SK-MEL-5 (cell line): Measurements from ENCODE around the gene OR5K1. TPM values are rescaled to one million over a fixed set of nuclear protein-coding genes. Genes with fewer than 3 reads are reported as not detected.

Source experiments
- DNase-seq: peaks from one replicate; pipeline ENCODE4 v3.0.0-alpha.2; 2016; ENCODE audit warnings: low read depth, low spot score
- in situ Hi-C: cut with HindIII; loops from 2 replicates; pipeline ENCODE4 v1.10.0; 2016; ENCODE audit warnings: low sequenced_read_pairs, high pct_unique_total_duplicates, low pct_unique_long_range_greater_than_20kb
- polyA plus RNA-seq, 2 experiments: library from polyadenylated mRNA; depleted of rRNA; stranded (reverse); fragments of >200 nt; gene quantifications; 2 replicates each; pipeline ENCODE4 v1.2.3, GENCODE V29; 2015
- total RNA-seq: library from RNA; depleted of rRNA; stranded (reverse); fragments of >200 nt; shearing (Covaris generic); gene quantifications from 2 replicates; pipeline ENCODE4 v1.2.3, GENCODE V29; 2014; rRNA removed

Gene OR5K1
- total RNA-seq, result not detected in 2 replicates
- not detected in 2 replicates for polyA plus RNA-seq (2015; cell fraction: cytosol; rRNA removed)
- not detected in 2 replicates for polyA plus RNA-seq (2015; cell fraction: nucleus; rRNA removed)

GRCh38 chr3:98462901-98463300 lies at the start of gene OR5K1:
Gene OR5K1 (plus strand): TSS chr3:98463201. CDS start chr3:98469577, 6,376 bp downstream.
- in situ Hi-C loops, result no loop called here
- no peak for DNase-seq

GRCh38 chr3:98432575-98432974 lies 30.4 kb upstream of the OR5K1 start:
- no peak for DNase-seq
- in situ Hi-C loops, result no loop called here

GRCh38 chr3:98433764-98434163 lies 29.2 kb upstream of the OR5K1 start:
- no peak for DNase-seq
- in situ Hi-C loops, result no loop called here

- no peak for DNase-seq
Measured at GRCh38 chr3:98434412-98434811, 28.6 kb upstream of the OR5K1 start.

GRCh38 chr3:98440283-98440682 lies 22.7 kb upstream of the OR5K1 start:
- DNase-seq, result no peak
- in situ Hi-C loops, result no loop called here

More at GRCh38 chr3:98434412-98434811, 28.6 kb upstream of the OR5K1 start:
- in situ Hi-C loops, result no loop called here

GRCh38 chr3:98445949-98446406 lies 17.0 kb upstream of the OR5K1 start:
- DNase-seq, result no peak
- in situ Hi-C loops, result no loop called here

GRCh38 chr3:98449606-98450193 lies 13.3 kb upstream of the OR5K1 start:
- DNase-seq, result no peak
- in situ Hi-C loops, result no loop called here

GRCh38 chr3:98450372-98450771 lies 12.6 kb upstream of the OR5K1 start:
- no peak for DNase-seq
- in situ Hi-C loops, result no loop called here

GRCh38 chr3:98453827-98454226 lies 9.2 kb upstream of the OR5K1 start:
- in situ Hi-C loops, result no loop called here

GRCh38 chr3:98454929-98455328 lies 8.1 kb upstream of the OR5K1 start:
- in situ Hi-C loops, result no loop called here
- no peak for DNase-seq

More at GRCh38 chr3:98453827-98454226, 9.2 kb upstream of the OR5K1 start:
- DNase-seq, result no peak

- DNase-seq, result no peak
- in situ Hi-C loops, result no loop called here
Measured at GRCh38 chr3:98457543-98457942, 5.5 kb upstream of the OR5K1 start.

- in situ Hi-C loops, result no loop called here
- DNase-seq, result no peak
Measured at GRCh38 chr3:98460220-98460619, 2.8 kb upstream of the OR5K1 start.

- in situ Hi-C loops, result no loop called here
- DNase-seq, result no peak
Measured at GRCh38 chr3:98482717-98483482, 19.9 kb downstream of the OR5K1 start.

- no peak for DNase-seq
- in situ Hi-C loops, result no loop called here
Measured at GRCh38 chr3:98483626-98484025, 20.6 kb downstream of the OR5K1 start.

GRCh38 chr3:98497381-98497780 lies 34.4 kb downstream of the OR5K1 start, which contains the start of gene OR5K2:
Gene OR5K2 (plus strand): TSS chr3:98497681. CDS start chr3:98497681, 0 bp downstream.
- no peak for DNase-seq
- in situ Hi-C loops, result no loop called here

- no peak for DNase-seq
- in situ Hi-C loops, result no loop called here
Measured at GRCh38 chr3:98500019-98500418, 37.0 kb downstream of the OR5K1 start.

- in situ Hi-C loops, result no loop called here
- no peak for DNase-seq
Measured at GRCh38 chr3:98501270-98501669, 38.3 kb downstream of the OR5K1 start.

- DNase-seq, result no peak
- in situ Hi-C loops, result no loop called here
Measured at GRCh38 chr3:98501863-98502576, 39.0 kb downstream of the OR5K1 start.
